Right lobe of liver (tissue), 4 donors: Measurements from ENCODE around the gene SFRP5.

Experiments used
- POLR2A ChIP-seq: fragments of 450-650 bp; IDR thresholded peaks from one replicate; pipeline ENCODE4 v1.6.1; 2017; ENCODE audit warnings: antibody characterized with exemption, mild to moderate bottlenecking
- TF ChIP-seq, protein P1 (sequence below), 4 donors: fragments of 200-600 bp in 3 of 4; fragments of 450-650 bp in 1 of 4; IDR thresholded peaks; one replicate each; pipeline versions ENCODE4 v1.5.1 to v1.8.0; 2016 to 2022; ENCODE audit warnings: antibody characterized with exemption in 4 of 4, mild to moderate bottlenecking in 2 of 4
- donor health status: DM: no; HTN: no; CAD: no.
- donor health status: DM: no; HTN: no; CAD: no.
- donor health status: DM: no; HTN: yes; CAD: no.

DNA sequence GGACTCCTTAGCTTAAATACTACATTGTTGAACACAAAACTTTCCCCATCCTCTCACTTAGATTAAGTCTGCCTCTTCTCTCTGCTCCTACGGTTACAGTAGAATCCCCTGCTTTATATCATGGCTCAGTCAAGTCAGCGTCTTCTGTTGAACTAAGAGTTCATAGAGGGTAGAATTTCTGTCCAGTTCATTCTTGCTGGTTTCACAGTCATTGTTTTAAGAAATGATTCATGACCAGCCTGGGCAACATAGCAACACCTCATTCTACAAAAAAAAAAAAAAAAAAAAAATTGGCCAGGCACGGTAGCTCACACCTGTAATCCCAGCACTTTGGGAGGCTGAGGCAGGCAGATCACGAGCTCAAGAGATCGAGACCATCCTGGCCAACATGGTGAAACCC is 38.5 kb downstream of the SFRP5 start:
- TF ChIP-seq POLR2A: no peak
- TF ChIP-seq, protein P1, sequence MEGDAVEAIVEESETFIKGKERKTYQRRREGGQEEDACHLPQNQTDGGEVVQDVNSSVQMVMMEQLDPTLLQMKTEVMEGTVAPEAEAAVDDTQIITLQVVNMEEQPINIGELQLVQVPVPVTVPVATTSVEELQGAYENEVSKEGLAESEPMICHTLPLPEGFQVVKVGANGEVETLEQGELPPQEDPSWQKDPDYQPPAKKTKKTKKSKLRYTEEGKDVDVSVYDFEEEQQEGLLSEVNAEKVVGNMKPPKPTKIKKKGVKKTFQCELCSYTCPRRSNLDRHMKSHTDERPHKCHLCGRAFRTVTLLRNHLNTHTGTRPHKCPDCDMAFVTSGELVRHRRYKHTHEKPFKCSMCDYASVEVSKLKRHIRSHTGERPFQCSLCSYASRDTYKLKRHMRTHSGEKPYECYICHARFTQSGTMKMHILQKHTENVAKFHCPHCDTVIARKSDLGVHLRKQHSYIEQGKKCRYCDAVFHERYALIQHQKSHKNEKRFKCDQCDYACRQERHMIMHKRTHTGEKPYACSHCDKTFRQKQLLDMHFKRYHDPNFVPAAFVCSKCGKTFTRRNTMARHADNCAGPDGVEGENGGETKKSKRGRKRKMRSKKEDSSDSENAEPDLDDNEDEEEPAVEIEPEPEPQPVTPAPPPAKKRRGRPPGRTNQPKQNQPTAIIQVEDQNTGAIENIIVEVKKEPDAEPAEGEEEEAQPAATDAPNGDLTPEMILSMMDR (IDR thresholded peaks at IDR 0.05): no peak
